Memory B cell (primary cell): Measurements from ENCODE around the gene TAF13.
"Not testable (repeated sequence)": the region's sequence is repeated elsewhere in the genome, so short reads cannot be mapped to it uniquely, and the experiment has no call there.

Source experiments
- ATAC-seq: fragments of 150-1000 bp; cut with Tn5 transposase; 2 replicates; pipeline ENCODE4 v1.10.0; 2021; ENCODE audit warnings: low read depth, mild to moderate bottlenecking, moderate library complexity
- DNase-seq, 2 donors: peaks; one replicate each; pipeline ENCODE4 v3.0.0; 2022; ENCODE audit warnings: low spot score in 2 of 2
- H3K27ac Mint-ChIP-seq: one replicate; pipeline ENCODE4 v1.8.0; 2022; ENCODE audit warnings: mild to moderate bottlenecking, moderate library complexity, mixed read lengths
- H3K27me3 Mint-ChIP-seq: one replicate; pipeline ENCODE4 v1.8.0; 2022; ENCODE audit warnings: mixed read lengths
- H3K36me3 Mint-ChIP-seq: one replicate; pipeline ENCODE4 v1.8.0; 2022; ENCODE audit warnings: mild to moderate bottlenecking, mixed read lengths
- H3K4me1 Mint-ChIP-seq: one replicate; pipeline ENCODE4 v1.8.0; 2022; ENCODE audit warnings: mixed read lengths
- H3K4me3 Mint-ChIP-seq: one replicate; pipeline ENCODE4 v1.8.0; 2022; ENCODE audit warnings: mild to moderate bottlenecking, moderate library complexity, mixed read lengths
- H3K9me3 Mint-ChIP-seq: one replicate; pipeline ENCODE4 v1.8.0; 2022; ENCODE audit warnings: mixed read lengths

The TAF13 gene

DNA sequence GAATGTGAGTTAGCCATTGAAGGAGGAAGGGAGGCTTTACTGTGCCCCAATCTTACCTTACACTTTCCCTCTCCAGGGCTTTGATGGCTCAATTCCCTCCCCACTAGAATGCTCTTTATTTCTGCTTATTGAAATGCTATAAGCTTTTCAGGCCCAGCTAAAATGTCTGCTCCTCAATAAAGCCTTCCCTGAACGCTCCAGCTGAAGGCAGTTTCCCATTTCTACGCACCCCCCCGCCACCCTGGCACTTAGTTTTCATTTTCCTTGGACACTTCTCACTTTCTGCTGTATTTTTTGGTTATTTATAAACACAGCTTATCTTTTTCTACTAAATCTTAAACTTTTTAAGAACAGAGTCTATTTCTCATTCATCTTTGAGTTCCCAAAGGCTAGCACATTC is 7.7 kb upstream of the TAF13 start:
- Mint-ChIP-seq H3K36me3 (no peaks in the 10 kb centered on the region), H3K4me1 (no peaks in the 10 kb centered on the region), H3K27ac (no peak overlapping the region), H3K9me3 (no peaks in the 10 kb centered on the region), H3K4me3 (no peak overlapping the region), H3K27me3 (no peaks in the 10 kb centered on the region)
- DNase-seq = no peak
- ATAC-seq = no peak

DNA sequence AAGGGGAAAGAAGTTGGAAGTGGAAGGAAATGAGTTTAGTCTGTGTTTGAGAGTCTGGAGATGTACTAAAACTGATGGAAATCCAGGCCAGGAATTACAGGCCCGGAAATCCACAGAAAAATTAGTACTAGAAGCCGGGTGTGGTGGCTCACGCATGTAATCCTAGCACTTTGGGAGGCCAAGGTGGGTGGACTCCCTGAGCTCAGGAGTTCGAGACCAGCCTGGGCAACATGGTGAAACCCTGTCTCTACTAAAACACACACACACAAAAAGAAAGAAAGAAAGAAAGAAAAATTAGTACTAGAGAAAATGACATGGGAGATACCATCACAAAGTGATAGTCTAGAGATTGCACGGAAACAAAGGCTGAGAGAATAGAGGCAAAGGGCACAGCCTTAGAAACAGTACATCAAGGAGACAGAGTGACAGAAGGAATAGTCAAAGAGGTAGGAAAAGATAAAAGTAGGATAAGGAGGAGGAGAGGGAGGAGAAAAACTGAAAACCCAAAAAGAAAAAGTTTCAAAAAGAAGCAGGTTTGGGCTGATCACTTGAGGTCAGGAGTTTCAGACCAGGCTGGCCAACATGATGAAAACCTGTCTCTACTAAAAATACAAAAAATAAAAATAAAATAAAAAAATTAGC is 4.8 kb upstream of the TAF13 start:
- ATAC-seq (no peak), DNase-seq (no peak)
- Mint-ChIP-seq H3K4me1 (peaks cover 5% of the 10 kb centered on the region), H3K27ac (no peak overlapping the region), H3K36me3 (no peaks in the 10 kb centered on the region), H3K4me3 (no peak overlapping the region), H3K27me3 (no peaks in the 10 kb centered on the region), H3K9me3 (no peaks in the 10 kb centered on the region)

DNA sequence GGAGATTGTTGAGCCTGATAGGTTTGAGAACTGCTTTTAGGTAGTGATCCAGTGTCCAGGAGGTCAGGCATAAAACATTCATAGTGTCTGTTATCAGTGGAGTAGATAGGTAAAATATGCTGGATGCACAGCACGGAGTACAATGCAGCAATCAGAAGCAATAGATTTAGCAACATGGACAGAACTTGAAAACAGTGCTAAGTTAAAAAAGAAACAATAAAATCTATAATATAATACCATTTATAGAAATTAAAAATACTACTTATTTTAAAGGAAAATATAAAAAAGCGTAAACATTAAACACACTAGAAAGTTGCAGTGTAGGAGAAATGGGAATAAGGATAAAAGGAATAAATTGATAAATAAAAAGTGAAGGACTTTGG is 3.4 kb upstream of the TAF13 start:
- H3K27me3 Mint-ChIP-seq = no peaks in the 10 kb centered on the region
- H3K9me3 Mint-ChIP-seq = no peaks in the 10 kb centered on the region
- ATAC-seq = no peak
- peaks cover 8% of the 10 kb centered on the region for H3K4me1 Mint-ChIP-seq
- H3K27ac Mint-ChIP-seq = no peak overlapping the region
- DNase-seq = no peak
- H3K36me3 Mint-ChIP-seq = no peaks in the 10 kb centered on the region
- no peak overlapping the region for H3K4me3 Mint-ChIP-seq

DNA sequence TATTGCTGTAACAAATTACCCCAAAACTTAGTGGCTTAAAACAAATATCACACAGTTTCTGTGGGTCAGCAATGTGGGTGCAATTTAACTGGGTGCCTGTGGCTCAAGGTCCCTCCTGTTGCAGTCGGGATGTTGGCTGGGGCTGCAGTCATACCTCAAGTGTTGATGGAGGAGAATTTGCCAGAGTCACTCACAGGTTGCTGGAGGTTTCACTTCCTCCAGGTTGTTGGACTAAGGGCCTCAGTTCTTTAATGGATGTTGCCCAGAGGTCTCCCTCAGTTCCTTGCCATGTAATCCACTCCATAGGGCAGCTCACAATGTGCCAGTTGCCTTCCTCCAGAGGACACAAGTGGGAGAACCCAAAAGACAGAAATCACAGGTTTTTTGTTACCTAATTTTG is 2.5 kb upstream of the TAF13 start:
- Mint-ChIP-seq H3K9me3 (no peaks in the 10 kb centered on the region), H3K36me3 (no peaks in the 10 kb centered on the region), H3K27ac (no peak overlapping the region), H3K4me1 (peaks cover 8% of the 10 kb centered on the region), H3K4me3 (no peak overlapping the region), H3K27me3 (no peaks in the 10 kb centered on the region)
- ATAC-seq (no peak), DNase-seq (no peak)

DNA sequence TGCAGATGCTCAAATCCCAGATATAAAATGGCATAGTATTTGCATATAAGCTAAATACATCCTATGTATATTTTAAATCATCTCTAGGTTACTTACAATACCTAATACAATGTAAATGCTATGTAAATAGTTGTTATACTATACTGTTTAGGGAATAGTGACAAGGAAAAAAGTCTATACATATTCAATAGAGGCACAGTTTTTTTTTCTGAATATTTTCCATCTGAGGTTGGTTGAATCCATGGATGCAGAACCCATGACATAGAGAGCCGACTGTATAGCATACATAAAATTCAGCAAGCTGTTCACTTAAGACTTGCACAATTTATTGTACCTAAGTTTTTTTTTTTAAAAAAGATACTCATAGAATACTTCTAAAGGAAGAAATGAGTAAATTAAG is 6.5 kb downstream of the TAF13 start:
- ATAC-seq = no peak
- no peaks in the 10 kb centered on the region for H3K9me3 Mint-ChIP-seq
- no peak overlapping the region for H3K27ac Mint-ChIP-seq
- peaks cover 3% of the 10 kb centered on the region for H3K4me1 Mint-ChIP-seq
- DNase-seq = no peak
- H3K36me3 Mint-ChIP-seq = peaks cover 21% of the 10 kb centered on the region
- no peak overlapping the region for H3K4me3 Mint-ChIP-seq
- H3K27me3 Mint-ChIP-seq = no peaks in the 10 kb centered on the region

DNA sequence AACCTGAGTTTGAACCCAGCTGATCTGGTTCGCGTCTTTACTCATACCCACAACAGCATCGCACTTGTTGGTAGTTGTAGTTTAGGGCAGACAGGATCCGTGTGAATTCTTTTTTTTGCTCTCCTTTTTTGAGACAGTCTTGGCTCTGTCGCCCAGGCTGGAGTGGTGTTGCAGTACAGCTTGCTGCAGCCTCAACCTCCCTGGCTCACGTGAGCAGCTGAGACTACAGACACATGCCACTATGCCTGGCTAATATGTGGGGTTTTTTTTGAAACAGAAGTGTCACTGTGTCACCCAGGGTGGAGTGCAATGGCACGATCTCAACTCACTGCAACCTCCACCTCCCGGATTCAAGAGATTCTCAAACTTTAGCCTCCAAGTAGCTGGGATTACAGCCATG is 7.9 kb downstream of the TAF13 start:
- H3K27me3 Mint-ChIP-seq = no peaks in the 10 kb centered on the region
- no peak for DNase-seq
- peaks cover 2% of the 10 kb centered on the region for H3K4me1 Mint-ChIP-seq
- H3K27ac Mint-ChIP-seq = no peak overlapping the region
- H3K4me3 Mint-ChIP-seq = no peak overlapping the region
- no peaks in the 10 kb centered on the region for H3K9me3 Mint-ChIP-seq
- ATAC-seq = no peak
- H3K36me3 Mint-ChIP-seq = peaks cover 19% of the 10 kb centered on the region

DNA sequence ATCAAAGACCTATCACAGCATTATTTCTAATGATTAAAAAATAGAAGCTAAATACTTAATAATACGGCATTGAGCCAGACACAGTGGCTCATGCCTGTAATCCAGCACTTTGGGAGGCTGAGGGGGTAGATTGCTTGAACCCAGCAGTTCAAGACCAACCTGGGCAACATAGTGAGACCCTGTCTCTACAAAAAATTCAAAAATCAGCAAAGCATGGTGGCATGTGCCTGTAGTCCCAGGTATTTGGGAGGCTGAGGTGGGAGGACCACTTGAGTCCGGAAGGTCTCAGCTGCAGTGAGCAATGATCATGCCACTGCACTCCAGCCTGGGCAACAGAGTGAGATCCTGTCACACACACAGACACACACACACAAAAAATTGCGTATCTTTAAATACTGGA is 10.7 kb downstream of the TAF13 start:
- Mint-ChIP-seq H3K4me1 (no peaks in the 10 kb centered on the region), H3K36me3 (peaks cover 13% of the 10 kb centered on the region), H3K27ac (no peak overlapping the region), H3K4me3 (no peak overlapping the region), H3K27me3 (no peaks in the 10 kb centered on the region), H3K9me3 (no peaks in the 10 kb centered on the region)
- DNase-seq = no peak
- no peak for ATAC-seq

DNA sequence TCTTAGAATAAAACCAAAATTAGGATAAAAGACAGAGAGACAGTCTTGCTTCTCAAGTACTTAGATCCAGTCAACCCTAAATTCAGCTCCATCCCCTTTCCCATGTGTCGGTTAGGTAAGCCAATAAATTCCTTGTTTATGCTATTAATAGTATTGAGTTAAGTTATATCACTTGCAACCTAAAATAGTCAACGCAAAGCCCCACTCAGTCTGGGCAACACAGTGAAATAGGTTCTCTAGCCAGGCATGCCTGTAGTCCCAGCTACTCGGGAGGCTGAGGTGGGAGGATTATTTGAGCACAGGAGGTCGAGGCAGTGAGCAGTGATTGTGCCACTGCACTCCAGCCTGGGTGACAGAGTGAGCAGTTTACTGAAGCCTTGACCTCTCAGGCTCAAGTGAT is 14.6 kb downstream of the TAF13 start:
- ATAC-seq (no peak), DNase-seq (no peak)
- Mint-ChIP-seq H3K4me1 (no peaks in the 10 kb centered on the region), H3K9me3 (no peaks in the 10 kb centered on the region), H3K4me3 (no peak overlapping the region), H3K27me3 (peaks cover 2% of the 10 kb centered on the region), H3K27ac (no peak overlapping the region), H3K36me3 (peaks cover 6% of the 10 kb centered on the region)

DNA sequence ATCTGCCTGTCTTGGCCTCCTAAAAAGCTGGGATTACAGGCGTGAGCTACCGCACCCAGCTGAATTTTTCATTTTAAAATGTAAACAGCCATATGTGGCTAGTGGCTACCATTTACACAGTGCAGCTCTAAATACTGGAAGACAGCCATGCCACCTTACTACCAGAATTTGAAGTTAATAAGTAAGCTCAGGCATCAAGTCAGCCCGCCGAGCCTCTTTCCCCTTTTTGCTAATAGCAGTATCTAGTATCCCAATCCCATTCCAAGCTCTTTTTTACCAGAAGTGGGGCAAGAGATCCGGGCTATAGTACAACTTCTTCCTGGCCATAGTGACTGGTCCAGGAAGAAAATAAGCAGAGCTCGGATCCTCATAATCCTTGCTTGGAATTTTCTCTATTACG is 15.1 kb downstream of the TAF13 start:
- peaks cover 6% of the 10 kb centered on the region for H3K36me3 Mint-ChIP-seq
- no peak for ATAC-seq

DNA sequence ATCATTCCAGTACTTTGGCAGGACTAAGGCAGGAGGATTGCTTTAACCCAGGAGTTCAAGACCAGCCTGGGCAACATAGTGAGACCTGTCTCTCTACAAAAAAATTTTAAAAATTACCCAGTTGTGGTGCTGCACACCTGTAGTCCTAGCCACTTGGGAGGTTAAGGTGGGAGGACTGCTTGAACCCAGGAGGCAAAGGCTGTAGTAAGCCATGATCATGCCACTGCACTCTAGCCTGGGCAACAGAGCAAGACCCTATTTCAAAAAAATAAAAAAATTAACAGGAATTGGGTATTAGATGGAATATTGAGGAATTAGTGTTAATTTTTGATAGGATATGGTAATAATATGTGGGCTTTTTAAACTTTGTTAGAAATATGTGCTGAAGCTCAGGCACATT is 16.8 kb downstream of the TAF13 start:
- Mint-ChIP-seq H3K27me3 (peaks cover 2% of the 10 kb centered on the region), H3K36me3 (no peaks in the 10 kb centered on the region), H3K4me3 (no peak overlapping the region), H3K4me1 (no peaks in the 10 kb centered on the region), H3K27ac (no peak overlapping the region), H3K9me3 (no peaks in the 10 kb centered on the region)
- ATAC-seq (no peak), DNase-seq (no peak)

More for the DNA sequence above, 15.1 kb downstream of the TAF13 start:
- no peaks in the 10 kb centered on the region for H3K9me3 Mint-ChIP-seq
- H3K27me3 Mint-ChIP-seq = peaks cover 2% of the 10 kb centered on the region
- H3K4me3 Mint-ChIP-seq = no peak overlapping the region
- no peak for DNase-seq
- no peaks in the 10 kb centered on the region for H3K4me1 Mint-ChIP-seq
- no peak overlapping the region for H3K27ac Mint-ChIP-seq

DNA sequence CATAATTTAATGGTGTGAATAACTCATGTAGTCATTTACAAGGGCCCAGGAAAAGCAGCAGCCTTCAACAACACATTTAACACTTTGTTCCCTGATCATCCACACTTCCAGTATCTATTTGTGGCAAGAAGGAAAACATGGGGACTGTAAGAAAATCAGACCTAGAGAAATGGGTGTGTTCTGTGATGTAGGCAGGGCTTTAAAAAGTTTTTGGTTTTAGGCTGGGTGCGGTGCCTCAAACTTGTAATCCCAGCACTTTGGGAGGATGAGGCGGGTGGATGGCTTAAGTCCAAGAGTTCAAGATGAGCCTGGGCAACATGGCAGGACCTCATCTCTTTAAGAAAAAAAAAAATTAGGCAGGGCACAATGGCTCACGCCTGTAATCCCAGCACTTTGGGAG is 19.7 kb downstream of the TAF13 start:
- H3K4me1 Mint-ChIP-seq = no peaks in the 10 kb centered on the region
- H3K27ac Mint-ChIP-seq = no peak overlapping the region
- H3K9me3 Mint-ChIP-seq = no peaks in the 10 kb centered on the region
- no peaks in the 10 kb centered on the region for H3K36me3 Mint-ChIP-seq
- no peak overlapping the region for H3K4me3 Mint-ChIP-seq
- ATAC-seq = no peak
- no peak for DNase-seq
- H3K27me3 Mint-ChIP-seq = peaks cover 2% of the 10 kb centered on the region

DNA sequence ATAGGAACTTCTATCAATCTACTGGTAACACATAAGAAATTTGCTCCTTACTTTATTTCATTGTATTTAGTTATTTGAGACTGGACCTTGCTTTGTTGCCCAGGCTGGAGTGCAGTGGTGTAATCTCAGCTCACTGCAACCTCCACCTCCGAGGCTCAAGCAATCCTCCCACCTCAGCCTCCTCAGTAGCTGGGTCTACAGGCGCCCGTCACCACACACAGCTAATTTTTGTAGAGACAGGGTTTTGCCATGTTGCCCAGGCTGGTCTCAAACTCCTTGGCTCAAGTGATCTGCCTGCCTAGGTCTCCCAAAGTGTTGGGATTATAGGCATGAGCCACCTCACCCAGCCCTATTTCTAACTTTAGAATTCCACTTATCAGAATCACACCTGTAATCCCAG is 23.7 kb downstream of the TAF13 start:
- not testable (repeated sequence) for H3K27ac Mint-ChIP-seq, H3K36me3 Mint-ChIP-seq, ATAC-seq, H3K4me3 Mint-ChIP-seq, H3K27me3 Mint-ChIP-seq, DNase-seq, H3K4me1 Mint-ChIP-seq, H3K9me3 Mint-ChIP-seq

DNA sequence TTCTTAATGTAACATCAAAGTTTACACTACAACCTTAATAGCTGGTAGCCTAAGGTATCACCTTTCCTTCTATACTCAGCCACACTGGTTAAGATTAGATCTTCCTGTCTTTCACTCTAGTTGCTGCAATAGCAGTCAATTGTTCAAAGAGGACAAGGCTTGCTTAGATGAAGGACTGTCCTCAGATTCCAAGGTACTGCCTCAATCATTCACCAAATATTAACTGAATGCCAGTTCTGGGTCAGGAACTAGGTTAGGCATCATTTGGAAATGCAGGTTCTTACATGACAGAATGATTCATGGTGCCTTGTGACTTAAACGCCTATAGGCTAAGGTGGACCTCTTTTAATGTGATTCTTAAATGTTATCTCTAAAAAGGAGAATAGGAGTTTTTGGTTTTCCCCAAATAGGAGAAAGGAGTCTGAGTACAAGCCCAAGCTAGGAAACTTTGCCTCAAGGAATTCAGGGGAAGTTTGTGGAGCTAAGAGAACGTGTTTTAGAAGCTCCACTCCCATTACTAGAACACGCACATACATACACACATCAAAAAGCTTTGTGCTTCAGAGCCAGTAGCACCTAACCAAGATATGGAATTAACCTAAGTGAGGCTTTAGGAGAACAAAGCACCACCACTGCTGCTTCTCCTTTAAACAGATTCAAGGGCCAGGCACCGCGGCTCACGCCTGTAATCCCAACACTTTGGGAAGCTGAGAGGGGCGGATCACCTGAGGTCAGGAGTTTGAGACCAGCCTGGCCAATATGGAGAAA is 25.4 kb downstream of the TAF13 start:
- no peaks in the 10 kb centered on the region for H3K4me1 Mint-ChIP-seq
- ATAC-seq = no peak

DNA sequence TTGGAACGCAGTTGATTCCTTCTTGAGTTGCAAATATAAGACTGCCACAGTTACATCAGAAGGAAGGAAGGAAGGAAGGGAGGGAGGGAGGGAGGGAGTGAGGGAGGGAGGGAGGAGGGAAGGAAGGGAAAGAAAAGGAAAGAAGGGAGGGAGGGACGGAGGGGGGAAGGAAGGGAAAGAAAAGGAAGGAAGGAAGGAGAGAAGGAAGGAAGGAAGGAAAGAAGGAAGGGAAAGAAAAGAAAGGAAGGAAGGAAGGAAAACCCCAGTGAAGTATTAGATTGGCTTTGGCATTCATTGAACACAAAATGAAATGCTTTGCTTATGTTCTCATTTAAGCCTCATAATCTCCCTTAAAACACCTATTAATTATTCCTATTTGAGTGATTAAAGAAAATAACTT is 27.5 kb downstream of the TAF13 start:
- no peak for ATAC-seq
- Mint-ChIP-seq H3K4me3 (no peak overlapping the region), H3K4me1 (no peaks in the 10 kb centered on the region), H3K9me3 (no peaks in the 10 kb centered on the region), H3K27ac (no peak overlapping the region), H3K36me3 (no peaks in the 10 kb centered on the region), H3K27me3 (no peaks in the 10 kb centered on the region)
- no peak for DNase-seq

More for the DNA sequence above, 25.4 kb downstream of the TAF13 start:
- no peak for DNase-seq
- H3K9me3 Mint-ChIP-seq = no peaks in the 10 kb centered on the region
- H3K36me3 Mint-ChIP-seq = no peaks in the 10 kb centered on the region
- H3K27me3 Mint-ChIP-seq = no peaks in the 10 kb centered on the region
- no peak overlapping the region for H3K4me3 Mint-ChIP-seq
- H3K27ac Mint-ChIP-seq = no peak overlapping the region

DNA sequence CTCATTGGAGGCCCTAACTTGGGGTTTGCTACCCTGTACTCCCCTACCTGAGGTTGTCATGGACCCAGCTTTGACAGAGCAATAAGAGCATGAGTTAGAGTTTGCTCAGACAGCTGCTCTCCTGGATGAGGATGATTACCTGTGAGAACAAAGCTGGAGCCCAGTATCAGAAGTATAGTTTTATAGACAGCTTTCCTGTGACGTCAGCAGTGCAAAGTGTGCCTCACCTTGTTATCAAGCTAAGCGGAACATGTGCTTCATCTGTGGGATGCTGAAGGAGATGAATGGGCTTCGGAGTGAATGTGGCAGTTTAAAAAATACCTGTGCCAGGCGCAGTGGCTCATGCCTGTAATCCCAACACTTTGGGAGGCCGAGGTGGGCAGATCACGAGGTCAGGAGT is 28.5 kb downstream of the TAF13 start:
- no peaks in the 10 kb centered on the region for H3K9me3 Mint-ChIP-seq
- DNase-seq (no peak), ATAC-seq (no peak)
- H3K4me1 Mint-ChIP-seq = peaks cover 3% of the 10 kb centered on the region
- no peak overlapping the region for H3K4me3 Mint-ChIP-seq
- H3K27ac Mint-ChIP-seq = no peak overlapping the region
- H3K36me3 Mint-ChIP-seq = no peaks in the 10 kb centered on the region
- H3K27me3 Mint-ChIP-seq = no peaks in the 10 kb centered on the region
